MM.1S (cell line): ENCODE results near the gene DEPDC5.
A peak's percentile ranks its signal among the peaks of the same experiment; 100 is the strongest.

Experiments
- DNase-seq: peaks from one replicate; pipeline ENCODE4 v3.0.0-alpha.2; 2015
- H2AFZ ChIP-seq: fragments of 300-600 bp; sonication (generic); 2 replicates; pipeline ENCODE4 v1.6.0; 2016; ENCODE audit warnings: antibody characterized with exemption, low read length
- H3F3A ChIP-seq: fragments of 300-600 bp; sonication (generic); 2 replicates; pipeline ENCODE4 v1.6.1; 2016; ENCODE audit warnings: mild to moderate bottlenecking, antibody characterized with exemption, low read length, moderate library complexity, mixed read lengths; ENCODE audit not compliant: insufficient read depth
- H3K27ac ChIP-seq: fragments of 300-600 bp; sonication (generic); 2 replicates; pipeline ENCODE4 v1.5.1; 2016; ENCODE audit warnings: mild to moderate bottlenecking, low read length
- H3K27me3 ChIP-seq: fragments of 300-600 bp; sonication (generic); replicated peaks from 2 replicates; pipeline ENCODE4 v1.6.0; 2016; ENCODE audit warnings: low read length; ENCODE audit not compliant: insufficient read depth
- H3K36me3 ChIP-seq: fragments of 300-600 bp; sonication (generic); replicated peaks from 2 replicates; pipeline ENCODE4 v1.6.1; 2016; ENCODE audit warnings: mild to moderate bottlenecking, low read length, mixed read lengths; ENCODE audit not compliant: insufficient read depth
- H3K4me1 ChIP-seq: fragments of 300-600 bp; sonication (generic); 2 replicates; pipeline ENCODE4 v1.6.1; 2016; ENCODE audit warnings: low read length, mixed read lengths
- H3K4me2 ChIP-seq: fragments of 300-600 bp; sonication (generic); 2 replicates; pipeline ENCODE4 v1.6.0; 2016; ENCODE audit warnings: low read depth, low read length
- H3K4me3 ChIP-seq: fragments of 300-600 bp; sonication (generic); 2 replicates; pipeline ENCODE4 v1.5.1; 2016; ENCODE audit warnings: low read length, mixed read lengths
- H3K79me2 ChIP-seq: fragments of 300-600 bp; sonication (generic); 2 replicates; pipeline ENCODE4 v1.6.1; 2016; ENCODE audit warnings: mixed run types, low read length, mixed read lengths
- H3K9ac ChIP-seq: fragments of 300-600 bp; sonication (generic); 2 replicates; pipeline ENCODE4 v1.6.1; 2016; ENCODE audit warnings: low read length, mixed read lengths
- H3K9me2 ChIP-seq: fragments of 300-600 bp; sonication (generic); replicated peaks from 2 replicates; pipeline ENCODE4 v1.6.1; 2016; ENCODE audit warnings: mild to moderate bottlenecking, low read length, mixed read lengths; ENCODE audit not compliant: insufficient read depth
- H3K9me3 ChIP-seq: fragments of 300-600 bp; sonication (generic); replicated peaks from 2 replicates; pipeline ENCODE4 v1.6.1; 2016; ENCODE audit warnings: mild to moderate bottlenecking, low read length, mixed read lengths; ENCODE audit not compliant: insufficient read depth
- H4K20me1 ChIP-seq: fragments of 300-600 bp; sonication (generic); 2 replicates; pipeline ENCODE4 v1.6.1; 2016; ENCODE audit warnings: mild to moderate bottlenecking, low read length, moderate library complexity, mixed read lengths; ENCODE audit not compliant: insufficient read depth
- EZH2 ChIP-seq: fragments of 300-600 bp; sonication (generic); optimal IDR thresholded peaks from 2 replicates; pipeline ENCODE3; 2017; ENCODE audit warnings: low read depth, mild to moderate bottlenecking, antibody characterized with exemption, low read length, mixed read lengths
- EZH2phosphoT487 ChIP-seq: fragments of 300-600 bp; sonication (generic); IDR thresholded peaks from 2 replicates; pipeline ENCODE4 v1.6.1; 2018; ENCODE audit warnings: antibody characterized with exemption, low read length
- TF ChIP-seq, protein P1 (sequence below): fragments of 300-600 bp; sonication (generic); IDR thresholded peaks from 2 replicates; pipeline ENCODE4 v1.5.1; 2016; ENCODE audit warnings: antibody characterized with exemption, low read length, mixed read lengths

DEPDC5 gene

GRCh38 chr22:31945971-31946680, 192.3 kb downstream of the DEPDC5 start:
- no peaks in the 10 kb centered on the region for H3K9me2 ChIP-seq
- H3K4me2 ChIP-seq, result peak overlapping the region; percentile 65
- no peaks in the 10 kb centered on the region for H3K27me3 ChIP-seq
- no peak overlapping the region for H2AFZ ChIP-seq
- H3K9ac ChIP-seq, result peak overlapping the region; percentile 85
- TF ChIP-seq EZH2, result no peak
- TF ChIP-seq EZH2phosphoT487, result no peak
- TF ChIP-seq, protein P1, sequence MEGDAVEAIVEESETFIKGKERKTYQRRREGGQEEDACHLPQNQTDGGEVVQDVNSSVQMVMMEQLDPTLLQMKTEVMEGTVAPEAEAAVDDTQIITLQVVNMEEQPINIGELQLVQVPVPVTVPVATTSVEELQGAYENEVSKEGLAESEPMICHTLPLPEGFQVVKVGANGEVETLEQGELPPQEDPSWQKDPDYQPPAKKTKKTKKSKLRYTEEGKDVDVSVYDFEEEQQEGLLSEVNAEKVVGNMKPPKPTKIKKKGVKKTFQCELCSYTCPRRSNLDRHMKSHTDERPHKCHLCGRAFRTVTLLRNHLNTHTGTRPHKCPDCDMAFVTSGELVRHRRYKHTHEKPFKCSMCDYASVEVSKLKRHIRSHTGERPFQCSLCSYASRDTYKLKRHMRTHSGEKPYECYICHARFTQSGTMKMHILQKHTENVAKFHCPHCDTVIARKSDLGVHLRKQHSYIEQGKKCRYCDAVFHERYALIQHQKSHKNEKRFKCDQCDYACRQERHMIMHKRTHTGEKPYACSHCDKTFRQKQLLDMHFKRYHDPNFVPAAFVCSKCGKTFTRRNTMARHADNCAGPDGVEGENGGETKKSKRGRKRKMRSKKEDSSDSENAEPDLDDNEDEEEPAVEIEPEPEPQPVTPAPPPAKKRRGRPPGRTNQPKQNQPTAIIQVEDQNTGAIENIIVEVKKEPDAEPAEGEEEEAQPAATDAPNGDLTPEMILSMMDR, result no peak
- H3F3A ChIP-seq, result peaks cover 9% of the 10 kb centered on the region
- H4K20me1 ChIP-seq, result peaks cover 7% of the 10 kb centered on the region
- H3K27ac ChIP-seq, result peak overlapping the region; percentile 56; the same call in 1 of the 2 replicates
- H3K36me3 ChIP-seq, result peaks cover 5% of the 10 kb centered on the region; the same call in 1 of the 2 replicates
- peaks cover 64% of the 10 kb centered on the region for H3K79me2 ChIP-seq
- H3K4me1 ChIP-seq, result peaks cover 14% of the 10 kb centered on the region
- no peak for DNase-seq
- peak overlapping the region; percentile 82 for H3K4me3 ChIP-seq
- H3K9me3 ChIP-seq, result no peaks in the 10 kb centered on the region

DNA sequence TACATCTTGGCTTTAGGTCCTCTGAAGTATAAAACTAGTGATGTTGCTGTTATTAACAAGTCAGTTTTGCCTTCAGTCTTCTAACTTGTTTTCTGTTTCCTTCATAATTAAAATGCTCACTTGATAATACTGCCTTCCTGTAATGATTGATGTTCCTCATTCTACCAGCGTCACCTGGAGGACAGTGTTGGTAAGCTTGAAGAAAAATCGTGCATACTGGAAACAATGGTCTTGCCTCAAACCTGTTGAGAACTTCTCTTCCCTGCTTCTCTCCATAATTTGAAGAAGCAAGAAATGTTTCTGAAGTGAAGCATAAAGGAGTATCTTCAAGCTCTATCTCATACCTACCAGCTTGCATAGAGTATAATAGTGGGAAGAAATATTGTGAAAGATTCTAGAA, 193.5 kb downstream of the DEPDC5 start:
- H2AFZ ChIP-seq, result no peak overlapping the region
- no peaks in the 10 kb centered on the region for H3K9me2 ChIP-seq
- H3K4me3 ChIP-seq, result no peak overlapping the region
- H3K4me1 ChIP-seq, result peaks cover 14% of the 10 kb centered on the region
- H3K9ac ChIP-seq, result no peak overlapping the region
- no peaks in the 10 kb centered on the region for H3K9me3 ChIP-seq
- peak; percentile 50 for DNase-seq
- H3K4me2 ChIP-seq, result no peak overlapping the region
- peaks cover 76% of the 10 kb centered on the region for H3K79me2 ChIP-seq
- H4K20me1 ChIP-seq, result peaks cover 15% of the 10 kb centered on the region
- no peak overlapping the region for H3K27ac ChIP-seq
- no peaks in the 10 kb centered on the region for H3K27me3 ChIP-seq
- H3F3A ChIP-seq, result peaks cover 9% of the 10 kb centered on the region
- peaks cover 5% of the 10 kb centered on the region; the same call in 1 of the 2 replicates for H3K36me3 ChIP-seq
- TF ChIP-seq, protein P1, result peak; percentile 71
- TF ChIP-seq EZH2phosphoT487, result no peak

- peaks cover 21% of the 10 kb centered on the region for H4K20me1 ChIP-seq
- H3K27me3 ChIP-seq, result no peaks in the 10 kb centered on the region
- DNase-seq, result no peak
- no peaks in the 10 kb centered on the region for H3K9me3 ChIP-seq
- H3K4me3 ChIP-seq, result no peak overlapping the region
- H3K4me1 ChIP-seq, result peaks cover 14% of the 10 kb centered on the region
- TF ChIP-seq EZH2phosphoT487, result no peak
- TF ChIP-seq, protein P1, result no peak
- H3F3A ChIP-seq, result peaks cover 9% of the 10 kb centered on the region
- no peak overlapping the region for H2AFZ ChIP-seq
- no peak overlapping the region for H3K27ac ChIP-seq
- peaks cover 83% of the 10 kb centered on the region for H3K79me2 ChIP-seq
- H3K4me2 ChIP-seq, result no peak overlapping the region
- H3K9me2 ChIP-seq, result no peaks in the 10 kb centered on the region
- peaks cover 5% of the 10 kb centered on the region; the same call in 1 of the 2 replicates for H3K36me3 ChIP-seq
- H3K9ac ChIP-seq, result no peak overlapping the region
These were observed 194.2 kb downstream of the DEPDC5 start for GRCh38 chr22:31948002-31948401.
